Stomach smooth muscle (tissue), 2 donors: Measurements from ENCODE around the gene CA9.

Experiments
- H3K27ac ChIP-seq: one replicate; pipeline ENCODE4 v1.7.0; 2013; ENCODE audit warnings: mild to moderate bottlenecking, low read length, inconsistent platforms
- H3K27me3 ChIP-seq, 2 donors: one replicate each; pipeline ENCODE4 v1.7.0; 2013; ENCODE audit warnings: low read length in 2 of 2; ENCODE audit not compliant: insufficient read depth in 2 of 2, control insufficient read depth in 1 of 2
- H3K36me3 ChIP-seq, 2 donors: one replicate each; pipeline ENCODE4 v1.7.0; 2013; ENCODE audit warnings: low read length in 2 of 2; ENCODE audit not compliant: control insufficient read depth in 2 of 2, insufficient read depth in 2 of 2
- H3K4me1 ChIP-seq: one replicate; pipeline ENCODE4 v1.7.0; 2013; ENCODE audit warnings: low read length; ENCODE audit not compliant: control insufficient read depth, insufficient read depth
- H3K4me3 ChIP-seq, 2 donors: one replicate each; pipeline ENCODE4 v1.7.0; 2013; ENCODE audit warnings: low read length in 2 of 2
- H3K9ac ChIP-seq, 2 donors: one replicate each; pipeline ENCODE4 v1.7.0; 2013; ENCODE audit warnings: low read length in 2 of 2, mild to moderate bottlenecking in 1 of 2
- H3K9me3 ChIP-seq, 2 donors: one replicate each; pipeline ENCODE4 v1.7.0; 2013; ENCODE audit warnings: low read length in 2 of 2; ENCODE audit not compliant: control insufficient read depth in 2 of 2
- donor health status: healthy.
- donor health status: Pancreatic carcinoma.

The CA9 gene

DNA sequence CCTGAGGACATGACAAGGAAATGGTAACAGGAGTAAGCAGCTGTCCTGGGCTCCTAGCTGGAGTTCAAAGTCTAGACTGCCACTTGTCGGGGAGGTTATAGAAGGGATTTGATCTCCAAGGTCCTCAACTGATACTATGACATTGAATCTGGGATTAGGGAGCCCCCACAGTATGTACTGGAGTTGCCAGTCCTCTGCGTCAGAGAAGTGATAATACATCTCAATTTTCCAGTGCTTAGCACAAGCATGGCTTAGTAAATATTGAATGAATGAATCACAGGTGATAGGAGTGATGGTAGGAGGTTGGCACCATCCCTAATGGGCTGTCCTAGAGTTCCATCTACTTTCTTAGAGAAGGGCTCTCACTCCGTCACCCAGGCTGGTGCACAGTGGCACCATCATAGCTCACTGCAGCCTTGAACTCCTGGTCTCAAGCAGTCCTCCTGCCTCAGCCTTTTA is 22.2 kb downstream of the CA9 start:
- Histone ChIP-seq H3K4me3 (no peak overlapping the region), H3K27ac (peak overlapping the region; percentile 84), H3K36me3 (peaks cover 50 to 53% of the 10 kb centered on the region in 2 donors), H3K27me3 (no peaks in the 10 kb centered on the region), H3K9ac (no peak overlapping the region), H3K4me1 (peaks cover 26% of the 10 kb centered on the region), H3K9me3 (no peaks in the 10 kb centered on the region)

DNA sequence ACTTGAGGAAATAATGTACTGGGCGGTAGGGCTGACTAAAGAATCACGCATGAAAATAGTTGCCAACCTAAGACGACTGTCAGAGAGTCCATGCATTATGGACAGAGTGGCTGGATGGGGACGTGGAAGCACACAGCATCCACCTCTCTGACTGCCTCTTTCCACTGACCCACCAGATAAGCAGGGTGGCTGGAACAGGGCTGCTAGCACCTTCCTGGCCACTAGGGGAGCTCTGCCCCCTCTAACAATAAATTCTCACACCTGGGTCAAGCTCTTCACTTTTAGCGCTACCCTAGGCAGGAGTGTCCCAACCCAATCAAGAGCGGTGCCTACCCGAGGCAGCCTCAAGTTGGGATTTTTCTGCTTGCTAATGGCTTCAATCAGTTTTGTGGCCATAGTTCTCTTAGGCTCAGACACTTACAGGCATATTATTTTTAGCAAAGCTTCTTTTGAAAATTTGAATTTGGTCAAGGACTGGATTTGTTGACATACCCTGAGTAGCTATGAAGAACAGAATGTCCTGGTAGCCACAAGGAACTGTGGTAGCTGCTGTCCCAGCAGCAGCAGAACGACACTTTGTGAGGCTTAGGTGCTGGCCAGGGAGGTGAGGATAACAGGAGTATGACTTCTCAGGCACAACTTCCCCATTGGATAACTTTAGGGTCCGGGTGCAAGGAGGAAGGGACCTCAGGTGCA is 22.9 kb downstream of the CA9 start:
- peak overlapping the region; percentile 42 to 43 for H3K9ac ChIP-seq
- H3K27me3 ChIP-seq, result no peaks in the 10 kb centered on the region
- H3K27ac ChIP-seq, result peak overlapping the region; percentile 84
- H3K4me3 ChIP-seq, result peak overlapping the region in 1 of 2 donors; percentile 40
- H3K9me3 ChIP-seq, result no peaks in the 10 kb centered on the region
- peaks cover 26% of the 10 kb centered on the region for H3K4me1 ChIP-seq
- peaks cover 55 to 57% of the 10 kb centered on the region in 2 donors for H3K36me3 ChIP-seq

DNA sequence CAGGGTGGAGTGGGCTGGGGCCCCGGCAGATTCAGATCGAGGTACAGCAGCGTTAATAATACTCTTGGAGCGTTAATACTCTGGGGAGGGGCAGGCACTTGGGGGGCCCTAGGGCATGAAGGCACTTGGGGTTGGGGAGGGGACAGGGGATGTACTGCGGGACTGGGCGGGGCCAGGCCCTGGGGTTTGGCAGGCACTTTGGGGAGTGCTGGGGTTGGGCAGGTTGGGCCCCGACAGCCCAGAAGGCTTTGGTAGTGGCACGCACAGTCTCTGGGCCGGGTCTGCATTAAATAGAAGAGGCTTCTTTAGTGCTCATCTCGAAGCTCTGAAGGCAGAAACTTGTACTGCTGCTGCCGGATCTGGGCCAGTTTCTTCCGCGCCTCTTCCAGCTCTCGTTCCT is 23.8 kb downstream of the CA9 start:
- peak overlapping the region in 1 of 2 donors; percentile 43 for H3K9ac ChIP-seq
- peak overlapping the region; percentile 84 for H3K27ac ChIP-seq
- H3K36me3 ChIP-seq, result peaks cover 61 to 64% of the 10 kb centered on the region in 2 donors
- H3K4me1 ChIP-seq, result peaks cover 22% of the 10 kb centered on the region
- H3K4me3 ChIP-seq, result no peak overlapping the region
- no peaks in the 10 kb centered on the region for H3K27me3 ChIP-seq
- no peaks in the 10 kb centered on the region for H3K9me3 ChIP-seq

DNA sequence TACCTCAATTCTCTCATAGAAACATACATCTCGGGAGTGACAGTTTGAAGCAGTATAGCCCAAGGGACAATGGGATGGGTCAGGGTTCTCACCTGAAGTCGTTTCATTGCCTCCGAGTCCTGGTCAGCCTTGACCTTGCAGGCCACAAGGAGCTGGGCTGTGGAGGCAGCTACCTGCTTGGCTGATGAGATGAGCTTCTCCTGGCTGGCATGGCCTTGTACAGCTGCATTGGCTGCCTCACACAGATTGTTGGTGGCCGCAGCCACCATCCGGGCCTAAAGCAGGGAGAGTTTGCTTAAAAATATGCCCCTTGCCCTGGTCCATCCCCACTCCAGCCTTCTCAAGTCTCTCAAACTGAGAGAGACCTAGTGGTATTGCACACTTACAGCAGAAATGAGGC is 24.5 kb downstream of the CA9 start:
- Histone ChIP-seq H3K27ac (peak overlapping the region; percentile 84), H3K4me1 (peaks cover 22% of the 10 kb centered on the region), H3K27me3 (no peaks in the 10 kb centered on the region), H3K9me3 (no peaks in the 10 kb centered on the region), H3K9ac (no peak overlapping the region), H3K36me3 (peaks cover 68 to 70% of the 10 kb centered on the region in 2 donors), H3K4me3 (no peak overlapping the region)

DNA sequence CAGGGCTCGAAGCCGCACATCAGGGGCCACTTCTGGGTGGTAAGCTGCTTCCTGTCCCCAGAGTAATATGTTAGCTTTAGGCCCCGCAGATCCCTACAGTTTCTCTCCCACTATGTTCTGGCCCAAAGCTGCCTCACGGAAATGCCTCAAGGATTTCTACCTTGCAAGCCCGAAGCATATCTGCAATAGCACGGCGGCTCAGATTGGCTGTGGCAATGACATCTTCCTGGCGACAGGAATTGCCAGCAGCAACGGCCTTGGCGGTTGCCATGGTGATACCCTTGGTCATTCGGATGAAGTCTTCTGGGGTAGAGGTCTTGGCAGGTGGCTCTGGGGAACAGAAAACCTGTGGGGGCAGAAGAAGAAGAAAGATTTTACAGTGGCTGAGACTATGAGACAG is 26.3 kb downstream of the CA9 start:
- H3K36me3 ChIP-seq, result peaks cover 86 to 88% of the 10 kb centered on the region in 2 donors
- no peaks in the 10 kb centered on the region for H3K27me3 ChIP-seq
- H3K27ac ChIP-seq, result peak overlapping the region; percentile 84
- H3K4me3 ChIP-seq, result no peak overlapping the region
- H3K9me3 ChIP-seq, result no peaks in the 10 kb centered on the region
- H3K9ac ChIP-seq, result no peak overlapping the region
- peaks cover 21% of the 10 kb centered on the region for H3K4me1 ChIP-seq

DNA sequence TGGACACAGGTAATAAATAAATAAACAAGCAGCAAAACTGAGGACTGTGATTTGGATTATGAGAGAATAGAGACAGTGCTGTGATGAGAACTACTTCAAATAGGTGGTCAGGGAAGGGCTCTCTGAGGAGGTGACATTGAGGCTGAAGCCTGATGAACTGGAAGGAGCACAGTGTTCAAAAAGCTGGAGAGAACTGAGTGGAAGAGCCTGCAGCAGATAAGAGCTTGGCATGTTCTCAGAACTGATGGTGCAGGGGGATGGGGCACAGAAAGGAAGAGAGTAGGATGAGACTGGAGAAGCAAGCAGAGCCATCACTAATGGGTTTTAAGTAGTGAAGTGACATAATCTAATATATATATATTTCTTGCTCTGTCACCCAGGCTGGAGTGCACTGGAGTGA is 27.2 kb downstream of the CA9 start:
- Histone ChIP-seq H3K36me3 (peaks cover 92 to 95% of the 10 kb centered on the region in 2 donors), H3K9me3 (no peaks in the 10 kb centered on the region), H3K27me3 (no peaks in the 10 kb centered on the region), H3K27ac (peak overlapping the region; percentile 33), H3K9ac (no peak overlapping the region), H3K4me1 (peaks cover 18% of the 10 kb centered on the region), H3K4me3 (no peak overlapping the region)

DNA sequence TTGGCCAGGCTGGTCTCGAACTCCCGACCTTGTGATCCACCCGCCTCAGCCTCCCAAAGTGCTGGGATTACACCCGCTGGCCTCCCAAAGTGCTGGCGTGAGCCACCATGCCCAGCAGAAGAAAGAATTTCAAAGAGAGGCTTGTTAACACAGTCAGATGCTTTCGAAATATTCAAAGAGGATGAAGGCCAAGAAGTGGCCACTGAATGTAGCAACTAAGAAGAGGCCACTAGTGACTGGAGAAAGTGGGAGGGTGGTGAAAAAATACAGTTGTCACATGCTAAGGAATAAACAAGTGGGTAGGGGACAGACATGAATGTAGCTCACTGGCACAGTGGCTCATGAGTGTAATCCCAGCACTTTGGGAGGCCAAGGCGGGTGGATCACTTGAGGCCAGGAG is 29.0 kb downstream of the CA9 start:
- H3K4me3 ChIP-seq, result no peak overlapping the region
- peaks cover 93 to 97% of the 10 kb centered on the region in 2 donors for H3K36me3 ChIP-seq

DNA sequence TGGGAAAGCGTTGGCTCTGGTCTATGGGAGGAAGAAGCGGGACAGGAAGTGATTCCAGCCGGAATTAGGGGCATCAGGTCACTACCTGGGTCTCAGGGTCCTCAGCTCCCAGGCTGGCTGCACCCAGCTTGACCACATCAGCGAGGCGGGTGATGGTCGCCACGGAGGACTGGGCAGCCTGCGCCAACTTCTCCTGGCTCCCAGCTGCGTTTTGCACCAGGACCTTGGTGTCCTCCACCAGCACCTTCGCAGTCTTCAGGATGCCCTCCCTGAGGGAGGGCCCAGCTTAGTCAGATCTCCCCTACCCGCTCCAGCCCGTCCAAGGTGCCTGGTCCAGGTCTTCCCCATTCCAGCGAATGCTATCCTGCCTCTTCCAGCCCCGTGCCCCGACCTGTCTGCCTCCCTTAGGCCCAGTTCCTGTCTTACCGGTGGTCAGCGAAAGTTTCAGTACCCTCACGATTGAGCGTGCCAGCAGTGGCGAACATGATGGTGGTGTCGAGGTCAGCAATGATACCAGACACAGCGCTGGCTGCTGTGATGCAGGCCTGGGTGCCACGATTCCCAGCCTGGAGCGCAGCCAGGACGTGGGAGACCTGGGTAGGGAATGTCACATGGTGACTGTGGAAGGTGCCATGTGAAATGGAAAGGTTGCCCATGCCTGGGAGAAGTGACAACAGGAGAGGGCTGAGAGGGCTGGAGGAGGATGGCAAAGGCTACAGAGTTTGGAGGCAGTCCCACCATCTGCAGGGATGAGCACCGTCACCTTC is 30.4 kb downstream of the CA9 start:
- Histone ChIP-seq H3K27ac (no peak overlapping the region), H3K4me3 (no peak overlapping the region)

More for the DNA sequence above, 29.0 kb downstream of the CA9 start:
- H3K27me3 ChIP-seq, result no peaks in the 10 kb centered on the region
- no peak overlapping the region for H3K9ac ChIP-seq
- H3K9me3 ChIP-seq, result no peaks in the 10 kb centered on the region
- H3K27ac ChIP-seq, result no peak overlapping the region
- H3K4me1 ChIP-seq, result peaks cover 5% of the 10 kb centered on the region

DNA sequence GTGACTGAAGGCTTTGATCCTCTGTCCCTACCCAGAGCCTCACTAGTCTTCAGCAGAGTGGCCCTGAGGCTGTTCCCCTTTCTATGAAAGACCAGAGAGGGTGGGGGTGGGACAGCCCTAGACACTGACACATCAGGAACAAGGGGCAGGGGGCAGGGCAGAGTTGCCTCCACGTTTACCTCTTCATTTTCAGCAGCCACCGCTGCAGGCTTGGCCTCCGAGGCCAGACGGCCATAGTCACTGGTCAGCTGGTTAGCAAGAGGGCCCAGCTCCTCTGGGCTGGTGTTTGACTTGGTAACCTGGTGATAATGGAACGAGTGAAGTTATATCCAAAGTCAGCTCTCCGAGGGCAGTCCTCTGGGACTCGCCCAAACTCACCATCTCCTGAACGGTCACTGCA is 31.6 kb downstream of the CA9 start:
- no peak overlapping the region for H3K4me3 ChIP-seq
- H3K36me3 ChIP-seq, result peaks cover 82 to 85% of the 10 kb centered on the region in 2 donors
- peak overlapping the region; percentile 46 for H3K27ac ChIP-seq
- no peaks in the 10 kb centered on the region for H3K27me3 ChIP-seq
- H3K9me3 ChIP-seq, result no peaks in the 10 kb centered on the region
- H3K4me1 ChIP-seq, result no peaks in the 10 kb centered on the region
- no peak overlapping the region for H3K9ac ChIP-seq

More for the DNA sequence above, 30.4 kb downstream of the CA9 start:
- peaks cover 3% of the 10 kb centered on the region for H3K4me1 ChIP-seq
- peaks cover 92 to 93% of the 10 kb centered on the region in 2 donors for H3K36me3 ChIP-seq
- no peaks in the 10 kb centered on the region for H3K9me3 ChIP-seq
- no peaks in the 10 kb centered on the region for H3K27me3 ChIP-seq
- no peak overlapping the region for H3K9ac ChIP-seq

DNA sequence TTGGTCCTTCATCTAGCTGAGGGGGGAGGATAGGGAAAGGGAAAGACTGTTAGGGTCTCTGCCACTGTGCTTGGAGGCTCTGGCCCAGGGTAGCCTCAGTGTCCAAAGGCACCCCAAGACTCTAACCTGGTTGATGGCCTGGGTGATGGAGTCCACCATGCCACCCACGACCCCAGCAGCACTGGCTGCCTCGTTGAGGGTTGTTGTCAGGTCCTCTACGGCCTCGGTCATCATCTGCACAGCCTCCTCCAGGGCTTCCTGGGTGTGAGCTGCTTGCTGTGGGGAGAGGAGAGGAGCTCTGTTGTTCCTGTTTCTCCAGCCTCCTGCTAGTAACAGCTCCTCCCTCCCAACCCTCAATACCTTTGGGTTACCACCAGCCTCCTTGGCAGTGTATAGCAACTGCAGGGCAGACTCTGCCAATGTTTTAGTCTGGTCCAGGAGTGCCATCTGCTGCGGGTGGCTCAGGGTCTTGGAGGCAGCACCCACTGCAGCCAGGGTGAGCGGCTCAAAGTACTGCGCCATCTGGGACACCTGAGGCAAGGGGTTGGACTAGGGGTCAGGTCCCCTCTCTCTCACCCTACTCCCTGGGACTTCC is 32.2 kb downstream of the CA9 start:
- Histone ChIP-seq H3K4me3 (no peak overlapping the region), H3K4me1 (no peaks in the 10 kb centered on the region), H3K36me3 (peaks cover 82 to 85% of the 10 kb centered on the region in 2 donors), H3K9ac (no peak overlapping the region), H3K27me3 (no peaks in the 10 kb centered on the region), H3K9me3 (no peaks in the 10 kb centered on the region), H3K27ac (peak overlapping the region; percentile 46)
